ENCODE results near the gene LOC101059915.
"Not testable (repeated sequence)": the region's sequence is repeated elsewhere in the genome, so short reads cannot be mapped to it uniquely, and the experiment has no call there.

Gene LOC101059915

GRCh38 chrX:71714064-71714463, 46.7 kb downstream of the LOC101059915 start:
- H3K4me3 ChIP-seq (ENCODE audit: low read length); H3K4me1 Mint-ChIP-seq (ENCODE audit: low read depth); CTCF ChIA-PET; POLR2A ChIA-PET; H3K9me3 Mint-ChIP-seq; ATAC-seq (ENCODE audit: poor library complexity); DNase-seq; H3K27me3 ChIP-seq (ENCODE audit: control insufficient read depth in 1 of 2, insufficient read depth in 2 of 2, low read length in 2 of 2); intact Hi-C loops (cut with DNase I, micrococcal nuclease); H3K27me3 Mint-ChIP-seq; H3K4me3 Mint-ChIP-seq; H3K36me3 Mint-ChIP-seq (ENCODE audit: low read depth); H3K27ac Mint-ChIP-seq; H3K27ac ChIP-seq (ENCODE audit: low read depth in 1 of 2, low read length in 2 of 2); H3K36me3 ChIP-seq (ENCODE audit: insufficient read depth, low read length); H3K4me1 ChIP-seq (ENCODE audit: insufficient read depth, low read length); H3K9me3 ChIP-seq (ENCODE audit: control insufficient read depth in 1 of 2, insufficient read depth in 1 of 2, low read length in 2 of 2): not testable (repeated sequence)

- H3K36me3 Mint-ChIP-seq (ENCODE audit: low read depth); H3K36me3 ChIP-seq (ENCODE audit: insufficient read depth, low read length); H3K4me1 ChIP-seq (ENCODE audit: insufficient read depth, low read length); H3K4me3 Mint-ChIP-seq; H3K27me3 ChIP-seq (ENCODE audit: control insufficient read depth in 1 of 2, insufficient read depth in 2 of 2, low read length in 2 of 2); H3K9me3 ChIP-seq (ENCODE audit: control insufficient read depth in 1 of 2, insufficient read depth in 1 of 2, low read length in 2 of 2); H3K4me1 Mint-ChIP-seq (ENCODE audit: low read depth); H3K4me3 ChIP-seq (ENCODE audit: low read length); ATAC-seq (ENCODE audit: poor library complexity); H3K27ac ChIP-seq (ENCODE audit: low read depth in 1 of 2, low read length in 2 of 2); DNase-seq; CTCF ChIA-PET; intact Hi-C loops (cut with DNase I, micrococcal nuclease); H3K27ac Mint-ChIP-seq; H3K27me3 Mint-ChIP-seq; POLR2A ChIA-PET; H3K9me3 Mint-ChIP-seq: not testable (repeated sequence)
Observed at GRCh38 chrX:71715551-71715950, 48.2 kb downstream of the LOC101059915 start.

- H3K4me3 Mint-ChIP-seq; intact Hi-C loops (cut with DNase I, micrococcal nuclease); POLR2A ChIA-PET; CTCF ChIA-PET; H3K27me3 Mint-ChIP-seq; H3K27ac ChIP-seq (ENCODE audit: low read depth in 1 of 2, low read length in 2 of 2); H3K27ac Mint-ChIP-seq; H3K27me3 ChIP-seq (ENCODE audit: control insufficient read depth in 1 of 2, insufficient read depth in 2 of 2, low read length in 2 of 2); ATAC-seq (ENCODE audit: poor library complexity); H3K9me3 Mint-ChIP-seq; H3K9me3 ChIP-seq (ENCODE audit: control insufficient read depth in 1 of 2, insufficient read depth in 1 of 2, low read length in 2 of 2); DNase-seq; H3K36me3 ChIP-seq (ENCODE audit: insufficient read depth, low read length); H3K4me1 Mint-ChIP-seq (ENCODE audit: low read depth); H3K36me3 Mint-ChIP-seq (ENCODE audit: low read depth); H3K4me1 ChIP-seq (ENCODE audit: insufficient read depth, low read length); H3K4me3 ChIP-seq (ENCODE audit: low read length): not testable (repeated sequence)
Observed at GRCh38 chrX:71716323-71716722, 49.0 kb downstream of the LOC101059915 start.

GRCh38 chrX:71718185-71718584, 50.8 kb downstream of the LOC101059915 start, which contains the start of gene CXorf49:
CXorf49 (minus strand) TSS chrX:71718285; CDS start chrX:71718151, 134 bp downstream.
- CTCF ChIA-PET = not testable (repeated sequence)

GRCh38 chrX:71719195-71719594, 51.8 kb downstream of the LOC101059915 start:
- H3K4me3 ChIP-seq (ENCODE audit: low read length); H3K27me3 ChIP-seq (ENCODE audit: control insufficient read depth in 1 of 2, insufficient read depth in 2 of 2, low read length in 2 of 2); H3K36me3 Mint-ChIP-seq (ENCODE audit: low read depth); H3K4me1 ChIP-seq (ENCODE audit: insufficient read depth, low read length); H3K4me1 Mint-ChIP-seq (ENCODE audit: low read depth); H3K36me3 ChIP-seq (ENCODE audit: insufficient read depth, low read length); DNase-seq; intact Hi-C loops (cut with DNase I, micrococcal nuclease); H3K27ac Mint-ChIP-seq; H3K27ac ChIP-seq (ENCODE audit: low read depth in 1 of 2, low read length in 2 of 2); H3K9me3 ChIP-seq (ENCODE audit: control insufficient read depth in 1 of 2, insufficient read depth in 1 of 2, low read length in 2 of 2); CTCF ChIA-PET; ATAC-seq (ENCODE audit: poor library complexity); POLR2A ChIA-PET; H3K9me3 Mint-ChIP-seq; H3K27me3 Mint-ChIP-seq; H3K4me3 Mint-ChIP-seq: not testable (repeated sequence)

More at GRCh38 chrX:71718185-71718584, 50.8 kb downstream of the LOC101059915 start, which contains the start of gene CXorf49:
- H3K27me3 ChIP-seq (ENCODE audit: control insufficient read depth in 1 of 2, insufficient read depth in 2 of 2, low read length in 2 of 2); H3K4me1 ChIP-seq (ENCODE audit: insufficient read depth, low read length); H3K27ac ChIP-seq (ENCODE audit: low read depth in 1 of 2, low read length in 2 of 2); DNase-seq; H3K4me3 Mint-ChIP-seq; H3K27me3 Mint-ChIP-seq; H3K9me3 Mint-ChIP-seq; ATAC-seq (ENCODE audit: poor library complexity); H3K9me3 ChIP-seq (ENCODE audit: control insufficient read depth in 1 of 2, insufficient read depth in 1 of 2, low read length in 2 of 2); H3K36me3 Mint-ChIP-seq (ENCODE audit: low read depth); intact Hi-C loops (cut with DNase I, micrococcal nuclease); H3K4me3 ChIP-seq (ENCODE audit: low read length); H3K4me1 Mint-ChIP-seq (ENCODE audit: low read depth); POLR2A ChIA-PET; H3K36me3 ChIP-seq (ENCODE audit: insufficient read depth, low read length); H3K27ac Mint-ChIP-seq: not testable (repeated sequence)

GRCh38 chrX:71720289-71720886, 53.0 kb downstream of the LOC101059915 start:
- H3K27me3 Mint-ChIP-seq; intact Hi-C loops (cut with DNase I, micrococcal nuclease); H3K4me3 Mint-ChIP-seq; H3K9me3 Mint-ChIP-seq; CTCF ChIA-PET; DNase-seq; H3K27ac ChIP-seq (ENCODE audit: low read depth in 1 of 2, low read length in 2 of 2); ATAC-seq (ENCODE audit: poor library complexity); H3K27me3 ChIP-seq (ENCODE audit: control insufficient read depth in 1 of 2, insufficient read depth in 2 of 2, low read length in 2 of 2); H3K4me1 Mint-ChIP-seq (ENCODE audit: low read depth); H3K9me3 ChIP-seq (ENCODE audit: control insufficient read depth in 1 of 2, insufficient read depth in 1 of 2, low read length in 2 of 2); H3K27ac Mint-ChIP-seq; POLR2A ChIA-PET; H3K36me3 Mint-ChIP-seq (ENCODE audit: low read depth); H3K4me1 ChIP-seq (ENCODE audit: insufficient read depth, low read length); H3K4me3 ChIP-seq (ENCODE audit: low read length); H3K36me3 ChIP-seq (ENCODE audit: insufficient read depth, low read length): not testable (repeated sequence)
